Upper lobe of right lung (tissue), 1 donor: ENCODE data around the gene RNU1-4. TPM values are rescaled to one million over a fixed set of nuclear protein-coding genes. Genes with fewer than 3 reads are reported as not detected.
"Not testable (repeated sequence)": the region's sequence is repeated elsewhere in the genome, so short reads cannot be mapped to it uniquely, and the experiment has no call there.

Experiments used
- ATAC-seq: fragments of 200-7000 bp; cut with Tn5 transposase; one replicate; pipeline ENCODE4 v1.9.1; 2020; ENCODE audit warnings: mild to moderate bottlenecking, moderate library complexity
- DNase-seq: peaks from one replicate; pipeline ENCODE4 v3.0.0-alpha.2; 2020
- H3K27ac ChIP-seq: fragments of 200-600 bp; one replicate; pipeline ENCODE4 v1.8.0; 2022
- H3K27me3 ChIP-seq: fragments of 200-600 bp; one replicate; pipeline ENCODE4 v1.8.0; 2022; ENCODE audit warnings: mild to moderate bottlenecking
- H3K36me3 ChIP-seq: fragments of 200-600 bp; one replicate; pipeline ENCODE4 v1.8.0; 2022
- H3K4me1 ChIP-seq: fragments of 200-600 bp; one replicate; pipeline ENCODE4 v1.8.0; 2022
- H3K4me3 ChIP-seq: fragments of 200-600 bp; one replicate; pipeline ENCODE4 v1.8.0; 2022; ENCODE audit warnings: mild to moderate bottlenecking
- H3K9me3 ChIP-seq: fragments of 200-600 bp; one replicate; pipeline ENCODE4 v1.8.0; 2022
- intact Hi-C: fragments of 100-400 bp; cut with DNase I; formaldehyde crosslinking; loops from one replicate; pipeline ENCODE4 v1.11.0; 2022
- total RNA-seq: library from RNA; stranded (reverse); fragmentation: NEBNext Ultra II Directional; extraction: Animal tissue kit (Norgen Biotek cat#: 25700); gene quantifications from one replicate; pipeline ENCODE4 v1.2.1, GENCODE V29; 2021
- TF ChIP-seq, protein P1 (sequence below): fragments of 200-600 bp; IDR thresholded peaks from one replicate; pipeline ENCODE4 v1.8.0; 2022; ENCODE audit warnings: antibody characterized with exemption
- donor health status: DM: no; HTN: yes; CAD: no; lungs with severe emphysema.

Gene RNU1-4
- total RNA-seq, 1 donor from 2014 or later, result 6,622 TPM

- Histone ChIP-seq H3K36me3 (no peaks in the 10 kb centered on the region), H3K4me1 (no peaks in the 10 kb centered on the region), H3K27ac (no peak overlapping the region), H3K4me3 (no peak overlapping the region), H3K9me3 (no peaks in the 10 kb centered on the region), H3K27me3 (peaks cover 32% of the 10 kb centered on the region)
- TF ChIP-seq, protein P1, sequence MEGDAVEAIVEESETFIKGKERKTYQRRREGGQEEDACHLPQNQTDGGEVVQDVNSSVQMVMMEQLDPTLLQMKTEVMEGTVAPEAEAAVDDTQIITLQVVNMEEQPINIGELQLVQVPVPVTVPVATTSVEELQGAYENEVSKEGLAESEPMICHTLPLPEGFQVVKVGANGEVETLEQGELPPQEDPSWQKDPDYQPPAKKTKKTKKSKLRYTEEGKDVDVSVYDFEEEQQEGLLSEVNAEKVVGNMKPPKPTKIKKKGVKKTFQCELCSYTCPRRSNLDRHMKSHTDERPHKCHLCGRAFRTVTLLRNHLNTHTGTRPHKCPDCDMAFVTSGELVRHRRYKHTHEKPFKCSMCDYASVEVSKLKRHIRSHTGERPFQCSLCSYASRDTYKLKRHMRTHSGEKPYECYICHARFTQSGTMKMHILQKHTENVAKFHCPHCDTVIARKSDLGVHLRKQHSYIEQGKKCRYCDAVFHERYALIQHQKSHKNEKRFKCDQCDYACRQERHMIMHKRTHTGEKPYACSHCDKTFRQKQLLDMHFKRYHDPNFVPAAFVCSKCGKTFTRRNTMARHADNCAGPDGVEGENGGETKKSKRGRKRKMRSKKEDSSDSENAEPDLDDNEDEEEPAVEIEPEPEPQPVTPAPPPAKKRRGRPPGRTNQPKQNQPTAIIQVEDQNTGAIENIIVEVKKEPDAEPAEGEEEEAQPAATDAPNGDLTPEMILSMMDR, result no peak
- no peak for ATAC-seq
- DNase-seq, result no peak
- intact Hi-C loops, result no loop called here
Measured at GRCh38 chr1:16716691-16717335, 23.5 kb upstream of the RNU1-4 start.

GRCh38 chr1:16717336-16718098, 22.8 kb upstream of the RNU1-4 start:
- Histone ChIP-seq H3K9me3 (no peaks in the 10 kb centered on the region), H3K4me3 (no peak overlapping the region), H3K36me3 (no peaks in the 10 kb centered on the region), H3K27me3 (peaks cover 32% of the 10 kb centered on the region), H3K27ac (no peak overlapping the region), H3K4me1 (no peaks in the 10 kb centered on the region)
- intact Hi-C loops, result no loop called here
- DNase-seq (no peak), ATAC-seq (no peak)
- TF ChIP-seq, protein P1, result no peak

DNA sequence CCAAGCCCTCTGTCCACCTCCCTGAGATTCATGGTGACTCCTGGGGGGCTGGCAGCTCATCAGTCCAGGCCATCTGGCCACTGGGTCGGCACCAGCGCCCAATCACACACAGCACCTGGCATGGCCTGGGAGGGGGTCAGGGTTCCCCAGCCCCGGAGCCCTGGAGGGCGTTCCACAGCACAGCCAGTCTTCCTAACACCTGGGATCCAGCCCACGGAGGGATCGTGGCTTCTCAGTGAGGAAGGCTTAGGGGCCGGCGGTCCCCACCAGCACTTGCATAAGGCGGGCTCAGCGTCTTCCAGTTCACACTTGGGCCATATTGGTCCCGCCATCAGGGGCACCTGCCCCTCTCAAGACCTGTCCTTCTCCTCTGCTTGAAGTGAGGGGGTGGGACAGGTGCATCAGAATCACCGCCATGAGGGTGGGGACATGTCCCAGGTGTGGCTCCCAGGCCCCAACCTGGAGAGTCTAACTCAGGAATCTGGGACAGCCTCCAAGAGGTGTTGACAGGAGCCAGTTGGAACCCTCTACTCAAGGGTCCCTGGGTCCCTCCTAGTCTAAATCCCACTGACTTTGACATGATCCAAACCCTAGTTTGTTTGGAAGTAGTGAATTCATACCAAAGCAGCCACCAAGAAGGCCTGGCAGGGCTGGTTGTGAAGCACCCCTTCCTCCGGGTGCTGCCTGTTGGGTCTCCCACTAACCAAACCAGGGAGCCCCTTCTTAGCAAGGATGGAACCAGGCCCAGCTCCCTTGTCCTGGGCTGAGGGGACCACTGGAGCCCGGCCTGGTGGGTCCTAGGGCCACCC, 22.0 kb upstream of the RNU1-4 start:
- DNase-seq, H3K9me3 ChIP-seq, H3K4me3 ChIP-seq, H3K36me3 ChIP-seq, intact Hi-C loops, ATAC-seq, H3K27ac ChIP-seq, H3K4me1 ChIP-seq: not testable (repeated sequence)
- H3K27me3 ChIP-seq, result peaks cover 32% of the 10 kb centered on the region

GRCh38 chr1:16718908-16719533, 21.3 kb upstream of the RNU1-4 start:
- ATAC-seq (no peak), DNase-seq (no peak)
- Histone ChIP-seq H3K27ac (no peak overlapping the region), H3K36me3 (no peaks in the 10 kb centered on the region), H3K4me1 (no peaks in the 10 kb centered on the region), H3K4me3 (no peak overlapping the region), H3K27me3 (peaks cover 38% of the 10 kb centered on the region), H3K9me3 (no peaks in the 10 kb centered on the region)
- TF ChIP-seq, protein P1, result no peak
- intact Hi-C loops, result no loop called here

GRCh38 chr1:16719571-16720350, 20.6 kb upstream of the RNU1-4 start:
- no peak for ATAC-seq

More at GRCh38 chr1:16719571-16720350, 20.6 kb upstream of the RNU1-4 start:
- TF ChIP-seq, protein P1, result no peak
- Histone ChIP-seq H3K9me3 (no peaks in the 10 kb centered on the region), H3K4me1 (no peaks in the 10 kb centered on the region), H3K27ac (no peak overlapping the region), H3K4me3 (no peak overlapping the region), H3K36me3 (no peaks in the 10 kb centered on the region), H3K27me3 (peaks cover 42% of the 10 kb centered on the region)
- intact Hi-C loops, result no loop called here
- DNase-seq, result no peak
